GM21360 (cell line): ENCODE data around the gene IL32.
"Not testable (repeated sequence)": the region's sequence is repeated elsewhere in the genome, so short reads cannot be mapped to it uniquely, and the experiment has no call there.

Source experiments
- ATAC-seq: cut with Tn5 transposase; IDR thresholded peaks from one replicate; pipeline ENCODE4 v1.9.1; 2021; ENCODE audit warnings: mild to moderate bottlenecking, moderate library complexity; ENCODE audit not compliant: unreplicated experiment

Gene IL32

DNA sequence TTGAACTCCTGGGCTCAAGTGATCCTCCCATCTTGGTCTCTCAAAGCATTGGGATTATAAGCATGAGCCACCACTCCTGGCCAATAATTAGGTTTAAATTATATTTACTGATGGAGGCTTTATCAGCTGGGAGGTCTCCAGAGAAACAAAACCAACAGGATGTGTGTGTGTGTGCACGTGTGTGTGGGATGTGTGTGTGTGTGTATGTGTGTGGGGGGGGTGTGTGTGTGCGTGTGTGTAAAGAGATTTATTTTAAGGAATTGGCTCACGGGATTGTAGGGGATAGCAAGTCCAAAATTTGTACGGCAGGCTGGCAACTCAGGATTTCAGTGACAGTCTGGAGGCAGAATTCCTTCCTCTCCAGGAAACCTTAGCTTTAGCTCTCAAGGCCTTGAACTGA lies 14.4 kb upstream of the IL32 start:
- ATAC-seq: no peak

DNA sequence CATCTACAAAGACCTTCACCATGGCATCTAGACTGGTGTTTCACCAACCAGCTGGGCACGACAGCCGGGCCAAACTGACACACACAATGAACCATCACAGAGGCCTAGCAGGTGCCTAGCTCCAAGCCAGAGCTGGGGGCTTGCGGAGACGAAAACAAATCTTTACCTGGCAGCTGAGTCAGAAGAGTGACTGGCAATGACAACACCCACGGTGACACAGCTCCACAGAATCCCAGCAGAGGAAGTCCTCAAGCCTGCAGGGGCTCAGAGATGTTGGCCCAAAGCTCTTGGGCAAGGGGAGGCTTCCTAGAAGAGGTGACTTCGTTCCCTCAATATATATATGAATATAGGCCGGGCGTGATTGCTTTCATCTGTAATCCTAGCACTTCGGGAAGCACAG lies 13.9 kb upstream of the IL32 start:
- no peak for ATAC-seq

DNA sequence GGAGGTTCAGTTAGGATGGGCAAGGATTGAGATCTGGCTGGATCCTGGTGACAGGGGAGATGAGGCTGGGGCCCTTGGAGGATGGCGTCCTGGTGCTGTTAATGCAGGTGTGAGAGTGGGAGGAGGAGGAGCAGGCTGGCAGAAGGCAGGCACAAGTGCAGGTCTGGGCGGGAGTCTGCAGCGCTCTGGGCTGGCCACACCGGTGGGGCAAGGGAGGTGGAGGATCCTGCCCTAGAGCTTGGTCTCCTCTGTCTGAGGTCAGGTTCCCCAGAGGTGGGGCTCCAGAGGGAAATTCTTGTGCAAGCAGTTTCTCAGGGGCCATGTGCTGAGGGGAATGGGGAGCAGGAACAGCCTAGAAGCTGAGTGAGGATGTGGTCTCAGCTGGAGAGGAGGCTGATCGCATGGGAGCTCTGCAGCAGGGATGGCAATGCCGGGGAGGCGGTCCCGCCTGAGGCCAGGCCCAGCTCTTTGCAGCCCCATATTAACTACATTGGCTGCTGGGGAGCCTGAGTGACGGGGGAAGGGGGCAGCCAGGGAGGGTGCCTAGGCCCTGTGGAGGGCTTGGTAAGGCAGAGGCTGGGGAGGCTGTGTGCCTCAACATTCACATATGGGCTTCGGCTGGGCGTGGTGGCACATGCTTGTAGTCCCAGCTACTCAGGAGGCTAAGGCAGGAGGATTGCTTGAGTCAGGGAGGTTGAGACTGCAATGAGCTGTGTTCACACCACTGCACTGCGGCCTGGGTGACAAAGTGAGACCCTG lies 12.7 kb upstream of the IL32 start:
- not testable (repeated sequence) for ATAC-seq

GRCh38 chr16:3053330-3053710 lies 12.1 kb upstream of the IL32 start:
- ATAC-seq: not testable (repeated sequence)

- no peak for ATAC-seq
Measured at GRCh38 chr16:3054965-3055733, 10.3 kb upstream of the IL32 start.

DNA sequence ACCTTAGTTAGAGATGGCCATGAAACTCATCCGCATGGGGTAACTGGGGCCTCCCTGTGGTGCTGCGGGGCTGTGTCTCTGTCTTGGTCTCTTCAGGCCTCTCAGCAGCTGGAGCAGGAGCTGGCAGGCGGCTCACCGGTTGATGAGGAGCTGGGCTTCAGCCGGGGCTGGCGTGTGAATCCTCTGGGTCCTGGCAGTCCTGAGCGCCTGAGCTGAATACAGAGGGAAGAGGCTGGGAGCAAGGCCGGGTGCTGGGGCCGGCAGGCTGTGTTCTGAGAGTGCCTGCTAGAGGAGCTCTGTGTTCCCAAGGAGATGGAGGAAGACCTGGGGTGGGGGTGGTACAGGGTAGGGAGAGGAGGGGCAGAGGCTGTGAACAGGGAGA lies 9.7 kb upstream of the IL32 start:
- ATAC-seq: not testable (repeated sequence)

DNA sequence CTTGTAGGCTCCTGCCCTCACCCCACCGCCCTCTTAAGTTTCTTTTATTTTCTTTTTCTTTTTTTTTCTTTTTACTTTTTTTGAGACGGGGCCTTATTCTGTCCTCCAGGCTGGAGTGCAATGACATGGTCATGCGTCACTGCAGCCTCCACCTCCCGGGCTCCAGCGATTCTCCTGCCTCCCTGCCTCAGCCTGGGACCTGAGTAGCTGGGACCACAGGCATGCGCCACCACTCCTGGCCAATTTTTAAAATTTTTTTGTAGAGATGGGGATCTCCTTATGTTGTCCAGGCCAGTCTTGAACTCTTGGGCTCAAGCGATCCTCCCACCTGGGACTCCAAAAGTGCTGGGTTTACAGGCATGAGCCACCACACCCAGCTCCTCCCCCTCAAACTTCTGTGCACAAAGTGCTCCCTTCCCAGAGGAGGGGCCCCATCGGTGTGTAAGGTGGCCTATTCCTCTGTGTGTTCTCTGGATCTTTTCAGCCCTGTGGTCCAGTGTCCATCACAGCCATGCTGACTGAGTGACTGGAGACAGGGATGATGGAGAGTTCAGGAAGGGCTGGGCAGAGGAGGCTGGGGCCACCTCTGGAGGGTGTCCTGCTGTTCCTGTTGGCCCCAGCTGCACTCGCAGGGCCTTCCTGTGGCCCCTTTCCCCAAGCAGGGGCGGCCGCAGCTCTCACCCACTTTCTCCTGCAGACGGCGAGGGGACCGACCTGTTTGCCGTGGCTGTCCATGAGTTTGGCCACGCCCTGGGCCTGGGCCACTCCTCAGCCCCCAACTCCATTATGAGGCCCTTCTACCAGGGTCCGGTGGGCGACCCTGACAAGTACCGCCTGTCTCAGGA lies 8.9 kb upstream of the IL32 start:
- no peak for ATAC-seq

DNA sequence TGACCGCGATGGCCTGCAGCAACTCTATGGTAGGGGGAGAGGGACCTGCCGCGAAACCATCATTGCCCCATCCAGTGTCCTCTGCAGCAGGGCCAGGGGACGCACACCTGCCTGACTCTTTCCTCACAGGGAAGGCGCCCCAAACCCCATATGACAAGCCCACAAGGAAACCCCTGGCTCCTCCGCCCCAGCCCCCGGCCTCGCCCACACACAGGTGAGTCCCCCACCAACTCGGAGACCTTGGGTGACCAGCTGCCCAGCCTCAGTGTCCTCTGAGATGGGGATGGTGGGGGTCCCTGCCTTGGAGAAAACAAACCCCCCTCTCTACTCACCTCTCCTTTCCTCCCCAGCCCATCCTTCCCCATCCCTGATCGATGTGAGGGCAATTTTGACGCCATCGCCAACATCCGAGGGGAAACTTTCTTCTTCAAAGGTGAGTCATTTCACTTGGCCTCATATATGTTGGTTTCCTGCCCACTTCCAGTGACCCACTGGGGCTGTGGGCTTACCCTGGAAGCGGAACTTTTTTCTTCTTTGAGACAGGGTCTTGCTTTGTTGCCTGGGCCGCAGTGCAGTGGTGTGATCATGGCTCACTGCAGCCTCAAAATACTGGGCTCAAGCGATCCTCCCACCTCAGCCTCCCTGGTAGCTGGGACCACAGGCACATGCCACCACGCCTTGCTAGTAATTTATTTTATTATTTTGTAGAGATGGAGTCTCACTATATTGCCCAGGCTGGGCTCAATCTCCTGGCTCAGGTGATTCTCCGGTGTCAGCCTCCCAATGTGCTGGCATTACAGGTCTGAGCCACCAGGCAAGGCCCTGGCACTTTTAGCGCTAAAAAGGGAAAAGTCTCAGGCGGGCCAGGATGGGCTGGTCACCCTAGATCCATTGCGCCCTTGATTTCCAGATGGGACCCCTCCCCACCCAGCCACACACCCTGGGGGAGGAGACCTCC lies 8.0 kb upstream of the IL32 start:
- ATAC-seq: no peak

GRCh38 chr16:3058139-3059030 lies 7.1 kb upstream of the IL32 start:
- ATAC-seq: no peak

- ATAC-seq: no peak
Measured at GRCh38 chr16:3059041-3059722, 6.3 kb upstream of the IL32 start.

GRCh38 chr16:3059723-3060242 lies 5.7 kb upstream of the IL32 start:
- ATAC-seq: no peak

DNA sequence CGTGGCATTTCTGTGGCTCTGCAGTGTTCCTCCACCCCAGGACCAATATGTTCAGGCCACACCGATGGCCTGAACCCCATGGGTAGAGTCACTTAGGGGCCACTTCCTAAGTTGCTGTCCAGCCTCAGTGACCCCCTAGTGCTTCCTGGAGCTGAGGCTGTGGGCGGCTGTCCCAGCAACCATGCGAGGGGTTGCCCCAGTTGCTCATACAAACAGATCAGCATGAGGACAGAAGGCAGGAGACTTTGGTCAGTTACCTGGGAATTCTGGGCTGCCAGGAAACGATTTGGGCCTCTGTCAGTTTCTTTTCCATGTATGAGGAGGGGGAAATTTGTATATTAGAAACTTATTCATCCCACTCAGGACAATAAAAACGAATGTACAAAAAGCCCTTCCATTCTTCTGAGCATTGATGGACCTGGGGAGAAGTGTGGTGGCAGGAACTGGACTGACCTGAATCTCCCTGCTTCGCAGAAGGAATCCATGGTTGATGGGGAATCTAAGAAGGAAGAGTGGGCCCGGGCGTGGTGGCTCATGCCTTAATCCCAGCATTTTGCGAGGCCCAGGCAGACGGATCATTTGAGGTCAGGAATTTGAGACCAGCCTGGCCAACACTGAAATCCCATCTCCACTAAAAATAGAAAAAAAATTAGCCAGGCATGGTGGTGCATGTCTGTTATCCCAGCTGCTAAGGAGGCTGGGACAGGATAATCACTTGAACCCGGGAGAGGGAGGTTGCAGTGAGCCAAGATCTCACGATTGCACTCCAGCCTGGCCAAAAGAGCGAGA lies 4.9 kb upstream of the IL32 start:
- ATAC-seq: no peak

GRCh38 chr16:3062553-3062952 lies 2.9 kb upstream of the IL32 start:
- no peak for ATAC-seq

DNA sequence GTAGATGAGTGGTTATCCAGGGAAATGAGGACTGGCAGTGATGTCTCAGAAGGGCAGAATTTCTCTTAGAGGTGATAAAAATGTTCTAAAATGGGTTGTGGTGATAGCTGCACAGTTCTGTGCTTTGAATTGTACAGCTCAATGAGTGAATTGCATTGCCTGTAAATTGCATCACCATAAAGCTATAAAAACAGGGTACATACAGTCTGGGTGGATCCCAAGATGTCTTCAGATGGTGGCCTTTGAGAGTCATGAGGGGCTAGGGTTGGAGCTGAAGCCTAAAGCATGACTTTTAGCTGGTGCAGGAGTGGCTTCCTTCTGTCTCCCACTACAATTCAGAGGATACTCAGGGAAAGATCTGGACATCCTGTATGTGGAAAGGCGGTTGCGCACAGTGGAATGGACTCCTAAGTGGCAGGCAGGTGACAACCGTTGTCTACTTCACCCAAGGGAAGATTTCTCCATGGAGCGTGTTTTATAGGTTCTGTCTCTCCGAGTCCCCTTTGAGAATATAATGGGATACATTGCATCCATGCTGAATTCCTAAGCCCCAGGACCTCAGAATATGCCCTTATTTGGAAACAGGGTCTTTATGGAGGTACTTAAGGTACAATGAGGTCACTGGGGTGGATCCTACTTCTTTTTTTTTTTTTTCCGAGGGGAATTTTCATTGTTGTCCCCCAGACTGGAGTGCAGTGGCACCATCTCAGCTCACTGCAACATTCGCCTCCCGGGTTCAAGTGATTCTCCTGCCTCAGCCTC lies 1.6 kb upstream of the IL32 start:
- ATAC-seq: no peak

DNA sequence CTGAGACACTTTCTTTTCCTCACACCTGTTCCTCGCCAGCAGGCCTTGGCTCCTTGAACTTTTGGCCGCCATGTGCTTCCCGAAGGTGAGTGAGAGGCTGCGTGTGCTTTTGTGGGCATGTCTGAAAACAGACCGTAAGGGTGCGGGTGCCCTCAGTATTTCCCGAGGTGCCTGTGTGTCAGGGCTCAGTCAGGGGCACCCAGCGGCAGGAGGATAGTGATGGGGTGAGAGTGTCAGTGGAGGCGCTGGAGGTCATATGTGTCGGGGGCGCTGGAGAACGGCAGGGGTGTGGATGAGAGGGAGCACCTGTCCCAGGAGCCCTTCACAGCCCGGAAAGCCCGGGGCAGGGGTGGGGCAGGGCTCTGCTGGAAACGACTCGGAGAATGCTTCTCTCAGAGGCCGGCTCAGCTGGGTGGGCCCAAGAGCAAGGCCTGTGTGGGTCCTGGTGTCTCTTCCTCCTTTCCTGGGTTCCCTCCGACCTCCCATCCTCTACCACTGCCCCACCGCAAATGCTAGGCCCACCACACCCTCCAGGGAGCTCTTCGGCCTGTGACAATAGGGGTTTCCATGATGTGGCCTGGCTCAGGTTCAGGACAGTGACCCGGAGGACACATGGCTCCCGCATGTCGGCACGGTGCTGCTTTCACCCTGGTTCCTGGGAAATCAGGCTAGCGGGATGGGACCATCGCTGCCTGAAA lies 451 bp downstream of the IL32 start:
- no peak for ATAC-seq

DNA sequence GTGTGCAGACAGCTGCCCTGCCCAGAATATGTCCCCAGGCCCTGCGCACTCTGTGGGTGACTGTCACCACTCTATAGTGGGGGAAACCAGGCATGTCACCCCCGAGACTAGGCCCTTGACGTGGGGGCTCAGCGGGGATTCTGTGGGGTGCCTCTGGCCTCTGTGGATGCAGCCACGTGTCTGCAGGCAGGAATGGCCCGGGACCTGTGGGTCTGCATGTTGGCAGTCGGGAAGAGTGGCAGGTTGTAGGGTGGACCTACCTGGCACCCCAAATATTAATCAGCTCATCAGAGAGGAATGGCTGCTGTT lies 954 bp downstream of the IL32 start:
- ATAC-seq: no peak

DNA sequence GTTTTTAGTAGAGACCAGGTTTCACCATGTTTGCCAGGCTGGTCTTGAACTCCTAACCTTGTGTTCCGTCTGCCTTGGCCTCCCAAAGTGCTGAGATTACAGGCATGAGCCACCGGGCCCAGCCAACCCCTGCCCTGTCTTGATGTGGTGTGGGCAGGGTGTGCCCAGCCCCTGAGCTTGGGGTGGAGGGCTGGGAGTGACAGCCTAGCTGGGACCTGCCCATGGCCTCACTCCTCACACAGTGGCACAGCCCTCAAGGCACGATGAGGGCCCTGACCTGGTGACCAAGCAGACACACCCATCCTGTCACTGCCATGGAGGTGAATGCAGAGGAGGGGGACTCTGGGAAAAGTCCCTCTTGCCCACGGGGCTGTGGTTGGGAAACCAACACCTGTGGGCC lies 3.0 kb downstream of the IL32 start:
- no peak for ATAC-seq
